Parathyroid adenoma (tissue), 2 donors: ENCODE measurements around the gene MAGI2.

Experiments
- H2AFZ ChIP-seq: fragments of 300-600 bp; sonication (generic); one replicate; pipeline ENCODE4 v1.7.0; 2017; ENCODE audit warnings: antibody characterized with exemption, mild to moderate bottlenecking
- H3K27ac ChIP-seq: fragments of 300-600 bp; sonication (generic); one replicate; pipeline ENCODE4 v1.7.0; 2017
- H3K27me3 ChIP-seq: fragments of 300-600 bp; sonication (generic); one replicate; pipeline ENCODE4 v1.7.0; 2017; ENCODE audit warnings: low read length; ENCODE audit not compliant: control insufficient read depth, insufficient read depth
- H3K36me3 ChIP-seq: fragments of 300-600 bp; sonication (generic); one replicate; pipeline ENCODE4 v1.7.0; 2017; ENCODE audit warnings: low read length; ENCODE audit not compliant: control insufficient read depth, insufficient read depth
- H3K4me1 ChIP-seq: fragments of 300-600 bp; sonication (generic); one replicate; pipeline ENCODE4 v1.7.0; 2017; ENCODE audit warnings: control low read depth
- H3K4me2 ChIP-seq: fragments of 300-600 bp; sonication (generic); one replicate; pipeline ENCODE4 v1.7.0; 2017; ENCODE audit warnings: low read length
- H3K4me3 ChIP-seq: fragments of 300-600 bp; sonication (generic); one replicate; pipeline ENCODE4 v1.7.0; 2017; ENCODE audit warnings: low read depth, low read length
- H3K79me2 ChIP-seq: fragments of 300-600 bp; sonication (generic); one replicate; pipeline ENCODE4 v1.7.0; 2017; ENCODE audit warnings: control low read depth
- H3K9ac ChIP-seq: fragments of 300-600 bp; sonication (generic); one replicate; pipeline ENCODE4 v1.7.0; 2017; ENCODE audit warnings: mild to moderate bottlenecking
- H3K9me3 ChIP-seq: fragments of 300-600 bp; sonication (generic); one replicate; pipeline ENCODE4 v1.7.0; 2017; ENCODE audit warnings: low read length; ENCODE audit not compliant: control insufficient read depth
- TF ChIP-seq, protein P1 (sequence below): fragments of 300-600 bp; sonication (generic); IDR thresholded peaks from one replicate; pipeline ENCODE4 v1.7.0; 2017; ENCODE audit warnings: antibody characterized with exemption, mild to moderate bottlenecking
- donor health status: primary hyperparathyroidism.

Gene MAGI2

DNA sequence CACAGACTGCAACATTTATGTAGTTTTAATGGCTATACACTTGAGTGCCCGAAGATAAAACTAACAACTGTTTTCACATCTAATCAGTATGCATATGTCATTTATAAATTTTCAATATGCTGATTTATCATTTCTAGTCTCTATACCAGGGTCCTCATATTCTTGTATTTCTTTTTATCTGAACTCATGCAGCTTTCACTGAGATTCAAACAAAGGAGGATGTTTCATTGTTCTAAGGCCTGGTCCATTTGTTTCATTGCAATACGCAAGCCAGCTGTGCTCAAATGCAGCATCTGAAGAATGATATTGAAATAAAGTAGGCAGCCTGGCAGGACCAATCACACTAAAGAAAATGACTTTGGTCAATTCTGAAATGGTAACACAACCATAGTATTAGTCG is 31.7 kb downstream of the MAGI2 start:
- H3K4me1 ChIP-seq, result peaks cover 3% of the 10 kb centered on the region
- H3K9me3 ChIP-seq, result no peaks in the 10 kb centered on the region
- no peak overlapping the region for H3K27ac ChIP-seq
- no peaks in the 10 kb centered on the region for H3K36me3 ChIP-seq
- H3K27me3 ChIP-seq, result no peaks in the 10 kb centered on the region
- no peak overlapping the region for H3K4me2 ChIP-seq
- no peaks in the 10 kb centered on the region for H3K79me2 ChIP-seq
- TF ChIP-seq, protein P1, sequence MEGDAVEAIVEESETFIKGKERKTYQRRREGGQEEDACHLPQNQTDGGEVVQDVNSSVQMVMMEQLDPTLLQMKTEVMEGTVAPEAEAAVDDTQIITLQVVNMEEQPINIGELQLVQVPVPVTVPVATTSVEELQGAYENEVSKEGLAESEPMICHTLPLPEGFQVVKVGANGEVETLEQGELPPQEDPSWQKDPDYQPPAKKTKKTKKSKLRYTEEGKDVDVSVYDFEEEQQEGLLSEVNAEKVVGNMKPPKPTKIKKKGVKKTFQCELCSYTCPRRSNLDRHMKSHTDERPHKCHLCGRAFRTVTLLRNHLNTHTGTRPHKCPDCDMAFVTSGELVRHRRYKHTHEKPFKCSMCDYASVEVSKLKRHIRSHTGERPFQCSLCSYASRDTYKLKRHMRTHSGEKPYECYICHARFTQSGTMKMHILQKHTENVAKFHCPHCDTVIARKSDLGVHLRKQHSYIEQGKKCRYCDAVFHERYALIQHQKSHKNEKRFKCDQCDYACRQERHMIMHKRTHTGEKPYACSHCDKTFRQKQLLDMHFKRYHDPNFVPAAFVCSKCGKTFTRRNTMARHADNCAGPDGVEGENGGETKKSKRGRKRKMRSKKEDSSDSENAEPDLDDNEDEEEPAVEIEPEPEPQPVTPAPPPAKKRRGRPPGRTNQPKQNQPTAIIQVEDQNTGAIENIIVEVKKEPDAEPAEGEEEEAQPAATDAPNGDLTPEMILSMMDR, result no peak
- H2AFZ ChIP-seq, result no peak overlapping the region
- no peak overlapping the region for H3K4me3 ChIP-seq
- H3K9ac ChIP-seq, result no peak overlapping the region

DNA sequence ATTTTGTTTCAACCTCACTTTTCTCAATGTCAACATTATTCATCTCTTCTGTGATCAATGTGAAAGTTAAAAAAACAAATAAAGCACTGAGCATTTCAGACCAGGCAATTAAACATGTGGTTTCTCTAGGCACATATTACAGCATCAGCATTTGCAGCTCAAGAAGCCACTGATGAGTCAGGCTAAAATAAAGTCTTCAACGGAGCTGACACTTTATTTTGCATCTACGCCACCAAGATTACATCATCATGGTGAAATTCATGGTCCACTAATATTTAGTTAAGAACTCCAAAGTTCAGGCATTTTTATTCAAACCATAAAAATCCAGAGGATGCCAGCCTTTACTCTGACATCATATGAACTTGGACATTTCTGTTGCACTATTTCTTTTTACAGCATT is 33.0 kb downstream of the MAGI2 start:
- Histone ChIP-seq H3K27ac (no peak overlapping the region), H3K27me3 (no peaks in the 10 kb centered on the region), H3K4me2 (no peak overlapping the region), H3K9ac (no peak overlapping the region), H2AFZ (no peak overlapping the region), H3K4me3 (no peak overlapping the region), H3K36me3 (no peaks in the 10 kb centered on the region), H3K79me2 (no peaks in the 10 kb centered on the region), H3K4me1 (peaks cover 3% of the 10 kb centered on the region), H3K9me3 (no peaks in the 10 kb centered on the region)
- TF ChIP-seq, protein P1, result no peak

DNA sequence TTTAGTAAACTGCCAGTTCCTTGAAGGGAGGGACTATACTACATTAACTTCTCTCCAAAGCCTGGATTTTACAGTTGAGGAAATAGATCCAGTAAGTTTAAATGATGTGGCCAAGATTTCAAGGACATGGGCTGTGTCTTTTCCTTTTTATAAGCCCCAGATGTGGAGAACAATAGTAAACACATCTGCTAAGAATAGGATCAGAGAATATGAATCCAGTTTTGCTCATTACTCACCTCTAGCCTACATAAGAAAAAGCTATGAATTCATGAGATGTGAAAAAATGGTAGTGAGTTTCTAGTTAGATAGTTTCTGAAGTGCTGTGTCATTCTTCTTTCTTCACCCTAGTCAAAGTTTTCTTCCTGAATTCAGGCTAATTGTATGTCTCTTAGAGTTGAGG is 38.6 kb downstream of the MAGI2 start:
- Histone ChIP-seq H3K9ac (no peak overlapping the region), H3K27me3 (no peaks in the 10 kb centered on the region), H2AFZ (no peak overlapping the region), H3K27ac (no peak overlapping the region), H3K4me3 (no peak overlapping the region), H3K4me1 (no peaks in the 10 kb centered on the region), H3K4me2 (no peak overlapping the region), H3K79me2 (no peaks in the 10 kb centered on the region), H3K9me3 (no peaks in the 10 kb centered on the region), H3K36me3 (no peaks in the 10 kb centered on the region)
- TF ChIP-seq, protein P1, result no peak

DNA sequence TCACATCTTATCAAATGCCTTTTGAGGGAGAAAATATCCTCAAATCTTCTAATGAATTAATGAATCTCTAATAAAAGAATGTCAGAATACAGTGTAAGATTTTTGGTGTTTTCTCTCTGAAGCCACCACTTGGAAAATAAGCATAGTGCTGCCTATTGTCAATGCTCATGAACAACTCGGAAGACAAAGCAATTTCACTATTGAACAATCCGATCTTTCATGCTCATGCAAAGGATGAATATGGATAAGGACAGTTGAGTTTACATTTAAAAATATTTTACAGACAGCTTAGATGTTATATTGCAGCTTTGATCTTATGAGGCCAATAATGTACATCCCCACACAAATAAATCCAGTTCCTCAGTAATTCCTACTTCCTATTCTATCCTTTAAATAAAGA is 40.6 kb downstream of the MAGI2 start:
- TF ChIP-seq, protein P1, result no peak
- no peak overlapping the region for H3K4me2 ChIP-seq
- no peaks in the 10 kb centered on the region for H3K36me3 ChIP-seq
- H3K4me1 ChIP-seq, result no peaks in the 10 kb centered on the region
- H3K27ac ChIP-seq, result no peak overlapping the region
- no peaks in the 10 kb centered on the region for H3K79me2 ChIP-seq
- no peaks in the 10 kb centered on the region for H3K9me3 ChIP-seq
- no peak overlapping the region for H3K4me3 ChIP-seq
- no peaks in the 10 kb centered on the region for H3K27me3 ChIP-seq
- no peak overlapping the region for H3K9ac ChIP-seq
- H2AFZ ChIP-seq, result no peak overlapping the region

DNA sequence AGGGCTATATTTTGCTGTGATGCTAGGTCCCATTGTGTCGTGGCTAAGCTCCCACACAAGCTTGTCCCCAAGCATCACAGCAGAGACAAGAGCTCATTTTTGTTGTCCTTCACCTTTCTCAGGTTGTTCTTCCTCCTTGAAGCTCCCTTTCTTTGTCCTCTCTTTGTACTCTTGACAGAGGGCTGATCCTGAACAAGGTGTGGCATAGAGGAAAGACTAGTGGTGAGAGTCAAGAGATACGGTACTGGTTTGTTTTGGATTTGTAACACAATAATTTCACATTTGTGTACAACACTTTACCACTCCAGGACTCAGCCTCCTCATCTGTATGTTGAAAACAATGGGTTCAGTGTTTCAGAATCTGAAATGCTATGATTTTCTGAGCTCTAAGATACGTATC is 41.0 kb downstream of the MAGI2 start:
- TF ChIP-seq, protein P1, result no peak
- Histone ChIP-seq H3K9me3 (no peaks in the 10 kb centered on the region), H3K4me1 (no peaks in the 10 kb centered on the region), H3K4me2 (no peak overlapping the region), H3K27me3 (no peaks in the 10 kb centered on the region), H3K4me3 (no peak overlapping the region), H3K79me2 (no peaks in the 10 kb centered on the region), H2AFZ (no peak overlapping the region), H3K36me3 (no peaks in the 10 kb centered on the region), H3K27ac (no peak overlapping the region), H3K9ac (no peak overlapping the region)
